ENCODE data around the gene MTARC1.

- TF ChIP-seq POLR2AphosphoS5 (IDR thresholded peaks at IDR 0.05) (peak in 1 of 2 donors; percentile 49), CTCF (IDR thresholded peaks at IDR 0.05) (no peak), POLR2A (IDR thresholded peaks at IDR 0.05) (no peak), EP300 (IDR thresholded peaks at IDR 0.05) (peak in 1 of 4 donors; percentile 6)
These were observed 19.2 kb upstream of the MTARC1 start for GRCh38 chr1:220767312-220768125.

Measured in upper lobe of left lung (tissue), 4 donors.